HCT116 (cell line): ENCODE results near the gene NR1H3. TPM values are rescaled to one million over a fixed set of nuclear protein-coding genes. Genes with fewer than 3 reads are reported as not detected.

Source experiments
- ATAC-seq: fragments of 200-7000 bp; cut with Tn5 transposase; 2 replicates; pipeline ENCODE4 v1.9.1; 2020; ENCODE audit warnings: mild to moderate bottlenecking, moderate library complexity
- BruUV-seq: library from RNA; stranded (reverse); fragments of 400-500 nt; replicated peaks from 2 replicates; lab custom pipeline; 2021; lab: Mats Ljungman, UMichigan
- CTCF ChIA-PET: fragments of 300-600 bp; sonication (Branson Sonifier 250); formaldehyde crosslinking; loops from one replicate; lab custom pipeline; 2021; ENCODE audit warnings: antibody characterized with exemption; lab: Charles Lee
- POLR2A ChIA-PET: fragments of 300-600, 350-600 bp; sonication (Branson Sonifier 250); formaldehyde crosslinking; loops from one replicate; lab custom pipeline; 2021; ENCODE audit warnings: antibody characterized with exemption; lab: Charles Lee
- RAD21 ChIA-PET, 2 experiments: fragments of 300-600 bp; sonication (Branson Sonifier 250); formaldehyde crosslinking; loops; one replicate each; lab custom pipeline; 2023; ENCODE audit warnings: low total read pairs in 2 of 2; ENCODE audit not compliant: uncharacterized antibody in 2 of 2, unreplicated experiment in 2 of 2, low non-redundant PET in 1 of 2; lab: Charles Lee
- DNase-seq: peaks from one replicate; pipeline ENCODE4 v3.0.0-alpha.2; 2010; ENCODE audit warnings: low read depth, low spot score
- H2AFZ ChIP-seq: fragments of 200-600 bp; shearing (Covaris generic), sonication (generic); 2 replicates; pipeline ENCODE4 v1.6.1; 2017; ENCODE audit warnings: low read depth, mixed run types, mixed read lengths, antibody characterized with exemption, low read length; ENCODE audit not compliant: poor library complexity, severe bottlenecking
- H3K27ac ChIP-seq: 2 replicates; pipeline ENCODE4 v1.5.1; 2012; ENCODE audit warnings: low read depth, low read length
- H3K27me3 ChIP-seq: fragments of 200-600 bp; sonication (generic); 2 replicates; pipeline ENCODE4 v1.6.1; 2016; ENCODE audit warnings: mixed run types, low read length, mixed read lengths; ENCODE audit not compliant: insufficient read depth
- H3K36me3 ChIP-seq, 2 experiments: fragments of 200-500 bp in 1 of 2; fragments of 200-600 bp in 1 of 2; sonication (Bioruptor generic) in 1 of 2; sonication (generic) in 1 of 2; 2 replicates each; pipeline versions ENCODE4 v1.5.1 to v1.6.1; 2014 to 2016; ENCODE audit warnings: low read length in 2 of 2, inconsistent platforms in 1 of 2, mixed read lengths in 1 of 2, mixed run types in 1 of 2; ENCODE audit not compliant: insufficient read depth in 2 of 2, control insufficient read depth in 1 of 2
- H3K4me1 ChIP-seq, 2 experiments: fragments of 200-600 bp in 1 of 2; sonication (generic) in 1 of 2; 2 replicates each; pipeline versions ENCODE4 v1.5.1 to v1.6.1; 2012 to 2017; ENCODE audit warnings: low read length in 2 of 2, inconsistent platforms in 1 of 2, mild to moderate bottlenecking in 1 of 2, mixed read lengths in 1 of 2, mixed run types in 1 of 2, moderate library complexity in 1 of 2; ENCODE audit not compliant: insufficient read depth in 2 of 2, control insufficient read depth in 1 of 2
- H3K4me2 ChIP-seq: fragments of 200-600 bp; sonication (generic); 2 replicates; pipeline ENCODE4 v1.6.1; 2017; ENCODE audit warnings: mixed run types, low read length, mixed read lengths
- H3K4me3 ChIP-seq, 2 experiments: fragments of 200-600 bp in 1 of 2; sonication (generic) in 1 of 2; replicated peaks in 1 of 2; 2 replicates each; pipeline ENCODE4 v1.5.1; 2011 to 2016; ENCODE audit warnings: low read length in 2 of 2, control low read depth in 1 of 2, low read depth in 1 of 2, mild to moderate bottlenecking in 1 of 2, mixed read lengths in 1 of 2, mixed run types in 1 of 2
- H3K79me2 ChIP-seq: fragments of 200-600 bp; sonication (generic); 2 replicates; pipeline ENCODE4 v1.6.1; 2017; ENCODE audit warnings: mild to moderate bottlenecking, mixed run types, low read length, moderate library complexity, mixed read lengths; ENCODE audit not compliant: insufficient read depth
- H3K9ac ChIP-seq: fragments of 200-600 bp; sonication (generic); 2 replicates; pipeline ENCODE4 v1.6.1; 2016; ENCODE audit warnings: low read length, mixed read lengths
- H3K9me2 ChIP-seq: fragments of 200-600 bp; sonication (generic), shearing (Covaris generic); 2 replicates; pipeline ENCODE4 v1.6.1; 2017; ENCODE audit warnings: mixed run types, mild to moderate bottlenecking, moderate library complexity; ENCODE audit not compliant: insufficient read depth
- H3K9me3 ChIP-seq, 2 experiments: fragments of 200-500 bp in 1 of 2; fragments of 200-600 bp in 1 of 2; sonication (Bioruptor generic) in 1 of 2; sonication (generic) in 1 of 2; 2 replicates each; pipeline ENCODE4 v1.6.1; 2014 to 2017; ENCODE audit warnings: low read length in 2 of 2, mixed read lengths in 2 of 2, inconsistent platforms in 1 of 2, low read depth in 1 of 2, mild to moderate bottlenecking in 1 of 2, mixed run types in 1 of 2, moderate library complexity in 1 of 2; ENCODE audit not compliant: control insufficient read depth in 1 of 2, insufficient read depth in 1 of 2
- H4K20me1 ChIP-seq: fragments of 200-600 bp; sonication (generic), shearing (Covaris generic); 2 replicates; pipeline ENCODE4 v1.6.1; 2017; ENCODE audit warnings: mixed run types, mild to moderate bottlenecking, moderate library complexity; ENCODE audit not compliant: insufficient read depth
- CEBPB ChIP-seq: IDR thresholded peaks from 2 replicates; pipeline ENCODE4 v1.6.1; 2012; ENCODE audit warnings: low read depth
- EZH2 ChIP-seq: fragments of 200-600 bp; sonication (generic); IDR thresholded peaks from 2 replicates; pipeline ENCODE4 v1.6.1; 2017; ENCODE audit warnings: antibody characterized with exemption, mixed run types
- EZH2phosphoT487 ChIP-seq: fragments of 200-600 bp; IDR thresholded peaks from 2 replicates; pipeline ENCODE4 v1.6.1; 2018; ENCODE audit warnings: antibody characterized with exemption, borderline replicate concordance
- JUND ChIP-seq: IDR thresholded peaks from 2 replicates; pipeline ENCODE4 v1.6.1; 2012
- MAX ChIP-seq: IDR thresholded peaks from 2 replicates; pipeline ENCODE4 v1.6.1; 2012
- POLR2A ChIP-seq: IDR thresholded peaks from 2 replicates; pipeline ENCODE4 v1.7.0; 2011; ENCODE audit warnings: borderline replicate concordance; ENCODE audit not compliant: insufficient read depth, insufficient read length; ENCODE audit errors: extremely low read depth
- RAD21 ChIP-seq: IDR thresholded peaks from 2 replicates; pipeline ENCODE4 v1.6.1; 2012; ENCODE audit warnings: low read depth, mild to moderate bottlenecking
- SP1 ChIP-seq: IDR thresholded peaks from 2 replicates; pipeline ENCODE4 v1.6.1; 2012; ENCODE audit warnings: low read depth
- SRF ChIP-seq: IDR thresholded peaks from 2 replicates; pipeline ENCODE4 v1.6.1; 2012; ENCODE audit warnings: low read depth
- TCF7L2 ChIP-seq: IDR thresholded peaks from 2 replicates; pipeline ENCODE4 v1.7.0; 2011; ENCODE audit warnings: borderline replicate concordance, inconsistent platforms; ENCODE audit not compliant: insufficient read depth, insufficient read length; ENCODE audit errors: extremely low read depth
- YY1 ChIP-seq: IDR thresholded peaks from 2 replicates; pipeline ENCODE4 v1.6.1; 2011; ENCODE audit warnings: low read length, low read depth, moderate library complexity, mild to moderate bottlenecking; ENCODE audit not compliant: insufficient replicate concordance; ENCODE audit errors: extremely low read depth
- ZFX ChIP-seq: fragments of 450-650 bp; IDR thresholded peaks from 2 replicates; pipeline ENCODE4 v1.6.1; 2017
- ZNF274 ChIP-seq: fragments of 200-500 bp; sonication (Bioruptor generic); IDR thresholded peaks from 2 replicates; pipeline ENCODE4 v1.6.1; 2014; ENCODE audit warnings: mild to moderate bottlenecking, low read depth, low read length, inconsistent platforms
- intact Hi-C: fragments of 100-400 bp; cut with micrococcal nuclease; formaldehyde crosslinking; loops from 2 replicates; pipeline ENCODE4 v1.10.0; 2022
- total RNA-seq: library from RNA; stranded (reverse); gene quantifications from one replicate; pipeline ENCODE4 v1.2.1, GENCODE V29; 2021; ENCODE audit not compliant: unreplicated experiment
- TF ChIP-seq, protein P1 (sequence below): IDR thresholded peaks from 2 replicates; pipeline ENCODE4 v1.6.1; 2012; ENCODE audit warnings: low read depth
- TF ChIP-seq, protein P2 (sequence below): IDR thresholded peaks from 2 replicates; pipeline ENCODE4 v1.6.1; 2011; ENCODE audit warnings: mild to moderate bottlenecking, low read length, moderate library complexity; ENCODE audit not compliant: insufficient replicate concordance; ENCODE audit errors: extremely low read depth

Gene NR1H3
- total RNA-seq, 1 experiment from 2014 or later, result 23.5 TPM

DNA sequence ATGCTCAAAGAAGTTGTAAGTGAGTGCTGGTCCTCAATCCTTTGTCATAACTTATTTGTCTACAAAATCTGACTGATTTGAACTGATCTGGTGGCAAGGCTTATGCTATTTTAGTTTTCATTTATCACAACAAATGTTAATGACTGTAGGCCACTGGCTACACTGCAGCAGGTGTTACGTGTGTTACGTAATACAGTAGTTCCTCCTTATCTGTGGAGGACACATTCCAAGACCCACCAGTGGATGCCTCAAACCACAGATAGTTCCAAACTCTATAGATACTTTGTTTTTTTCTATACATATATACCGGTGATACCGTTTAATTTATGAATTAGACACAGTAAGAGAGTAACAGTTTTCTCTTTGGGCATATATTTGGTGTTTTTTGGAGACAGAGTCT is 19.1 kb downstream of the NR1H3 start:
- Histone ChIP-seq H3K36me3 (peaks cover 36 to 56% of the 10 kb centered on the region in 2 experiments), H3K4me2 (no peak overlapping the region), H3K27ac (no peak overlapping the region), H3K9ac (no peak overlapping the region), H3K27me3 (no peaks in the 10 kb centered on the region), H3K9me2 (no peaks in the 10 kb centered on the region), H3K4me1 (0 out of 4 replicates have a peak, but pooled peaks cover 0 to under 1% of the 10 kb centered on the region in 2 experiments), H3K9me3 (no peaks in the 10 kb centered on the region), H3K4me3 (no peak overlapping the region), H3K79me2 (peaks cover 23% of the 10 kb centered on the region), H2AFZ (no peak overlapping the region), H4K20me1 (no peaks in the 10 kb centered on the region)
- RAD21 ChIA-PET, result no interaction called here
- intact Hi-C loops, result no loop called here
- no peak for TF ChIP-seq EZH2phosphoT487
- TF ChIP-seq YY1, result no peak
- no peak for TF ChIP-seq SP1
- TF ChIP-seq, protein P1, sequence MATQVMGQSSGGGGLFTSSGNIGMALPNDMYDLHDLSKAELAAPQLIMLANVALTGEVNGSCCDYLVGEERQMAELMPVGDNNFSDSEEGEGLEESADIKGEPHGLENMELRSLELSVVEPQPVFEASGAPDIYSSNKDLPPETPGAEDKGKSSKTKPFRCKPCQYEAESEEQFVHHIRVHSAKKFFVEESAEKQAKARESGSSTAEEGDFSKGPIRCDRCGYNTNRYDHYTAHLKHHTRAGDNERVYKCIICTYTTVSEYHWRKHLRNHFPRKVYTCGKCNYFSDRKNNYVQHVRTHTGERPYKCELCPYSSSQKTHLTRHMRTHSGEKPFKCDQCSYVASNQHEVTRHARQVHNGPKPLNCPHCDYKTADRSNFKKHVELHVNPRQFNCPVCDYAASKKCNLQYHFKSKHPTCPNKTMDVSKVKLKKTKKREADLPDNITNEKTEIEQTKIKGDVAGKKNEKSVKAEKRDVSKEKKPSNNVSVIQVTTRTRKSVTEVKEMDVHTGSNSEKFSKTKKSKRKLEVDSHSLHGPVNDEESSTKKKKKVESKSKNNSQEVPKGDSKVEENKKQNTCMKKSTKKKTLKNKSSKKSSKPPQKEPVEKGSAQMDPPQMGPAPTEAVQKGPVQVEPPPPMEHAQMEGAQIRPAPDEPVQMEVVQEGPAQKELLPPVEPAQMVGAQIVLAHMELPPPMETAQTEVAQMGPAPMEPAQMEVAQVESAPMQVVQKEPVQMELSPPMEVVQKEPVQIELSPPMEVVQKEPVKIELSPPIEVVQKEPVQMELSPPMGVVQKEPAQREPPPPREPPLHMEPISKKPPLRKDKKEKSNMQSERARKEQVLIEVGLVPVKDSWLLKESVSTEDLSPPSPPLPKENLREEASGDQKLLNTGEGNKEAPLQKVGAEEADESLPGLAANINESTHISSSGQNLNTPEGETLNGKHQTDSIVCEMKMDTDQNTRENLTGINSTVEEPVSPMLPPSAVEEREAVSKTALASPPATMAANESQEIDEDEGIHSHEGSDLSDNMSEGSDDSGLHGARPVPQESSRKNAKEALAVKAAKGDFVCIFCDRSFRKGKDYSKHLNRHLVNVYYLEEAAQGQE, result no peak
- TF ChIP-seq RAD21, result no peak
- CTCF ChIA-PET, result no interaction called here
- BruUV-seq, result no TSS peak
- DNase-seq (no peak), ATAC-seq (no peak)
- POLR2A ChIA-PET, result no interaction called here

GRCh38 chr11:47278058-47278457 is 20.3 kb downstream of the NR1H3 start:
- no peak overlapping the region for H2AFZ ChIP-seq
- H3K9me2 ChIP-seq, result no peaks in the 10 kb centered on the region
- POLR2A ChIA-PET, result no interaction called here
- no peak for DNase-seq
- intact Hi-C loops, result no loop called here
- H3K4me1 ChIP-seq, result no peaks in the 10 kb centered on the region
- H3K4me2 ChIP-seq, result no peak overlapping the region
- H3K9ac ChIP-seq, result no peak overlapping the region
- no TSS peak for BruUV-seq
- no peaks in the 10 kb centered on the region for H4K20me1 ChIP-seq
- H3K9me3 ChIP-seq, result no peaks in the 10 kb centered on the region
- CTCF ChIA-PET, result no interaction called here
- H3K4me3 ChIP-seq, result no peak overlapping the region
- peaks cover 44 to 64% of the 10 kb centered on the region in 2 experiments for H3K36me3 ChIP-seq
- RAD21 ChIA-PET, result no interaction called here
- H3K27me3 ChIP-seq, result no peaks in the 10 kb centered on the region
- no peak for ATAC-seq
- H3K79me2 ChIP-seq, result peaks cover 12% of the 10 kb centered on the region
- H3K27ac ChIP-seq, result no peak overlapping the region
- TF ChIP-seq ZFX, result no peak
- TF ChIP-seq CEBPB, result no peak
- no peak for TF ChIP-seq SRF
- TF ChIP-seq POLR2A, result no peak
- no peak for TF ChIP-seq ZNF274
- no peak for TF ChIP-seq JUND
- no peak for TF ChIP-seq MAX
- TF ChIP-seq EZH2, result no peak
- no peak for TF ChIP-seq EZH2phosphoT487
- no peak for TF ChIP-seq TCF7L2
- TF ChIP-seq, protein P2, sequence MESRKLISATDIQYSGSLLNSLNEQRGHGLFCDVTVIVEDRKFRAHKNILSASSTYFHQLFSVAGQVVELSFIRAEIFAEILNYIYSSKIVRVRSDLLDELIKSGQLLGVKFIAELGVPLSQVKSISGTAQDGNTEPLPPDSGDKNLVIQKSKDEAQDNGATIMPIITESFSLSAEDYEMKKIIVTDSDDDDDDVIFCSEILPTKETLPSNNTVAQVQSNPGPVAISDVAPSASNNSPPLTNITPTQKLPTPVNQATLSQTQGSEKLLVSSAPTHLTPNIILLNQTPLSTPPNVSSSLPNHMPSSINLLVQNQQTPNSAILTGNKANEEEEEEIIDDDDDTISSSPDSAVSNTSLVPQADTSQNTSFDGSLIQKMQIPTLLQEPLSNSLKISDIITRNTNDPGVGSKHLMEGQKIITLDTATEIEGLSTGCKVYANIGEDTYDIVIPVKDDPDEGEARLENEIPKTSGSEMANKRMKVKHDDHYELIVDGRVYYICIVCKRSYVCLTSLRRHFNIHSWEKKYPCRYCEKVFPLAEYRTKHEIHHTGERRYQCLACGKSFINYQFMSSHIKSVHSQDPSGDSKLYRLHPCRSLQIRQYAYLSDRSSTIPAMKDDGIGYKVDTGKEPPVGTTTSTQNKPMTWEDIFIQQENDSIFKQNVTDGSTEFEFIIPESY, result no peak
